Measurements from ENCODE around the gene LCE3E. TPM values are rescaled to one million over a fixed set of nuclear protein-coding genes. Genes with fewer than 3 reads are reported as not detected.

The LCE3E gene
- total RNA-seq, 1 donor from 2014 or later = not detected

- DNase-seq (ENCODE audit: low spot score) = no peak
- no peak overlapping the region for H3K27ac Mint-ChIP-seq (ENCODE audit: unreplicated experiment)
- no peaks in the 10 kb centered on the region for H3K27me3 Mint-ChIP-seq (ENCODE audit: low read depth)
- TF ChIP-seq, protein P1, sequence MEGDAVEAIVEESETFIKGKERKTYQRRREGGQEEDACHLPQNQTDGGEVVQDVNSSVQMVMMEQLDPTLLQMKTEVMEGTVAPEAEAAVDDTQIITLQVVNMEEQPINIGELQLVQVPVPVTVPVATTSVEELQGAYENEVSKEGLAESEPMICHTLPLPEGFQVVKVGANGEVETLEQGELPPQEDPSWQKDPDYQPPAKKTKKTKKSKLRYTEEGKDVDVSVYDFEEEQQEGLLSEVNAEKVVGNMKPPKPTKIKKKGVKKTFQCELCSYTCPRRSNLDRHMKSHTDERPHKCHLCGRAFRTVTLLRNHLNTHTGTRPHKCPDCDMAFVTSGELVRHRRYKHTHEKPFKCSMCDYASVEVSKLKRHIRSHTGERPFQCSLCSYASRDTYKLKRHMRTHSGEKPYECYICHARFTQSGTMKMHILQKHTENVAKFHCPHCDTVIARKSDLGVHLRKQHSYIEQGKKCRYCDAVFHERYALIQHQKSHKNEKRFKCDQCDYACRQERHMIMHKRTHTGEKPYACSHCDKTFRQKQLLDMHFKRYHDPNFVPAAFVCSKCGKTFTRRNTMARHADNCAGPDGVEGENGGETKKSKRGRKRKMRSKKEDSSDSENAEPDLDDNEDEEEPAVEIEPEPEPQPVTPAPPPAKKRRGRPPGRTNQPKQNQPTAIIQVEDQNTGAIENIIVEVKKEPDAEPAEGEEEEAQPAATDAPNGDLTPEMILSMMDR (IDR thresholded peaks at IDR 0.05) = peak; percentile 31
- no peaks in the 10 kb centered on the region for H3K4me1 Mint-ChIP-seq (ENCODE audit: low read depth)
- no peak overlapping the region for H3K4me3 Mint-ChIP-seq (ENCODE audit: unreplicated experiment)
- no peaks in the 10 kb centered on the region for H3K36me3 Mint-ChIP-seq (ENCODE audit: low read depth)
- peaks cover 34% of the 10 kb centered on the region for H3K9me3 Mint-ChIP-seq (ENCODE audit: low read depth)
Measured at GRCh38 chr1:152533327-152533938, 33.1 kb downstream of the LCE3E start.

- TF ChIP-seq, protein P1 (IDR thresholded peaks at IDR 0.05) = no peak
- Mint-ChIP-seq H3K27me3 (ENCODE audit: low read depth) (no peaks in the 10 kb centered on the region), H3K9me3 (ENCODE audit: low read depth) (peaks cover 48% of the 10 kb centered on the region), H3K27ac (ENCODE audit: unreplicated experiment) (no peak overlapping the region), H3K4me3 (ENCODE audit: unreplicated experiment) (no peak overlapping the region), H3K36me3 (ENCODE audit: low read depth) (no peaks in the 10 kb centered on the region), H3K4me1 (ENCODE audit: low read depth) (no peaks in the 10 kb centered on the region)
- DNase-seq (ENCODE audit: low spot score) = no peak
Measured at GRCh38 chr1:152525080-152525641, 41.4 kb downstream of the LCE3E start.

GRCh38 chr1:152520561-152521090 is 46.0 kb downstream of the LCE3E start:
- Mint-ChIP-seq H3K27me3 (ENCODE audit: low read depth) (no peaks in the 10 kb centered on the region), H3K4me3 (ENCODE audit: unreplicated experiment) (no peak overlapping the region), H3K9me3 (ENCODE audit: low read depth) (peaks cover 15% of the 10 kb centered on the region), H3K27ac (ENCODE audit: unreplicated experiment) (no peak overlapping the region), H3K36me3 (ENCODE audit: low read depth) (no peaks in the 10 kb centered on the region), H3K4me1 (ENCODE audit: low read depth) (no peaks in the 10 kb centered on the region)
- TF ChIP-seq, protein P1 (IDR thresholded peaks at IDR 0.05) = no peak
- no peak for DNase-seq (ENCODE audit: low spot score)

- Mint-ChIP-seq H3K4me1 (ENCODE audit: low read depth) (no peaks in the 10 kb centered on the region), H3K36me3 (ENCODE audit: low read depth) (no peaks in the 10 kb centered on the region), H3K4me3 (ENCODE audit: unreplicated experiment) (no peak overlapping the region), H3K27ac (ENCODE audit: unreplicated experiment) (no peak overlapping the region), H3K9me3 (ENCODE audit: low read depth) (peaks cover 16% of the 10 kb centered on the region), H3K27me3 (ENCODE audit: low read depth) (no peaks in the 10 kb centered on the region)
- TF ChIP-seq, protein P1 (IDR thresholded peaks at IDR 0.05) = no peak
- no peak for DNase-seq (ENCODE audit: low spot score)
Measured at GRCh38 chr1:152519851-152520250, 46.7 kb downstream of the LCE3E start.

DNA sequence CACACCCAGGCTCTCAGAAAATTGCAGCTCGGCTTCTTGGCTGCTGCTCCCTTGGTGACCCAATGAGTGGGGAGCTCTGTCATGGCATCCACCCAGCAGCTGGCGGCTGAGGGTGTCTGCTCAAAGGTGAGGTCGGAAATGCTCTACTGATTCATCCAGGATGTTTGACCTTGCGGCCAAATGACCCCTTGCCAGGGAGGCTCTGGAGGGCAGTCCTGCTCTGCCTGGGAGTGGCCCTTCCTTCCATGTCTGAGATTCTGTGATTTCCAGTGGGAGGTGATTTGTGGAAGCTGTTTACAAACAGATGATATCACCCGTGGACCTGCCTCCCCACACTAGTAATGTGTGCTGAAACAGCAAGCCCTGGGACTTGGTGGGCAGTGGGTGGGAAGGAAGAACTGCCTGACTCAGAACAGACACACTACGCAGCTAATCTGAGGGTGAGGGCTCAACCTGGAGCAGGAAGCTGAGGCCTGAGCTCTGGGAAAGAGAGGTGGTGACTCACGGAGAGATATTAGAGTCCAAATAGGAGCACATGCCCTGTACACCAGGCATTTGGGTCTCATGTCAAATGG is 49.3 kb downstream of the LCE3E start:
- H3K36me3 Mint-ChIP-seq (ENCODE audit: low read depth) = no peaks in the 10 kb centered on the region
- H3K9me3 Mint-ChIP-seq (ENCODE audit: low read depth) = peaks cover 14% of the 10 kb centered on the region
- DNase-seq (ENCODE audit: low spot score) = no peak
- H3K27ac Mint-ChIP-seq (ENCODE audit: unreplicated experiment) = no peak overlapping the region
- H3K4me3 Mint-ChIP-seq (ENCODE audit: unreplicated experiment) = no peak overlapping the region
- TF ChIP-seq, protein P1 (IDR thresholded peaks at IDR 0.05) = no peak
- H3K27me3 Mint-ChIP-seq (ENCODE audit: low read depth) = no peaks in the 10 kb centered on the region
- H3K4me1 Mint-ChIP-seq (ENCODE audit: low read depth) = no peaks in the 10 kb centered on the region

All from chondrocyte (in vitro differentiated cells).